Adrenal gland (tissue), 9 donors: ENCODE measurements around the gene MTCL3.

Experiments used
- DNase-seq, 7 donors: peaks; one replicate each; pipeline ENCODE4 v3.0.0-alpha.2; 2019 to 2020
- H3K27ac ChIP-seq, 5 donors: fragments of 200-600 bp; sonication (generic) in 4 of 5; 1 replicate in 3 of 5; 2 replicates in 2 of 5; pipeline versions ENCODE4 v1.5.1 to v1.8.0; 2016 to 2020; ENCODE audit warnings: mild to moderate bottlenecking in 1 of 5
- H3K27me3 ChIP-seq: fragments of 200-600 bp; 2 replicates; pipeline ENCODE4 v1.8.0; 2021
- H3K36me3 ChIP-seq, 2 donors: fragments of 200-600 bp; replicated peaks in 1 of 2; 1 replicate in 1 of 2; 2 replicates in 1 of 2; pipeline versions ENCODE4 v1.5.1 to v1.8.0; 2018 to 2022
- H3K4me1 ChIP-seq, 2 donors: fragments of 200-600 bp; replicated peaks in 1 of 2; 1 replicate in 1 of 2; 2 replicates in 1 of 2; pipeline versions ENCODE4 v1.5.1 to v1.8.0; 2018 to 2021
- H3K4me3 ChIP-seq, 4 donors: fragments of 200-600 bp; sonication (generic) in 3 of 4; one replicate each; pipeline ENCODE4 v1.5.1; 2016 to 2018
- H3K9me3 ChIP-seq, 3 donors: fragments of 200-600 bp; sonication (generic) in 1 of 3; replicated peaks in 1 of 3; 1 replicate in 2 of 3; 2 replicates in 1 of 3; pipeline versions ENCODE4 v1.5.1 to v1.8.0; 2016 to 2021
- POLR2A ChIP-seq, 2 donors: fragments of 450-650 bp; IDR thresholded peaks; one replicate each; pipeline ENCODE4 v1.6.1; 2017; ENCODE audit warnings: antibody characterized with exemption in 2 of 2, mild to moderate bottlenecking in 2 of 2, moderate library complexity in 1 of 2
- WGBS, 4 donors: extraction: QIAGEN DNeasy Blood & Tissue Kit in 2 of 4; methylation state at CpG; one replicate each; pipeline versions ENCODE4 v1.1.5 to v1.1.7; 2013 to 2017; 5-methylcytosine and 5-hydroxymethylcytosine counted together
- intact Hi-C, 2 donors: fragments of 100-400 bp; cut with DNase I; formaldehyde crosslinking; loops; one replicate each; pipeline versions ENCODE4 v1.14.1 to v1.15.0; 2022 to 2023
- TF ChIP-seq, protein P1 (sequence below), 6 experiments: fragments of 450-650 bp in 4 of 6; fragments of 200-600 bp in 2 of 6; sonication (generic) in 1 of 6; IDR thresholded peaks; 1 replicate in 5 of 6; 2 replicates in 1 of 6; pipeline versions ENCODE4 v1.5.1 to v1.8.0; 2016 to 2021; ENCODE audit warnings: antibody characterized with exemption in 6 of 6, mild to moderate bottlenecking in 2 of 6, moderate library complexity in 1 of 6
- donor health status: healthy with polysubstance abuse.
- donor health status: Bipolar disorder and iron deficiency.
- donor health status: DM: yes; HTN: yes; CAD: no.
- donor health status: DM: no; HTN: no; CAD: no.
- donor health status: DM: no; HTN: no; CAD: no.

MTCL3 gene

GRCh38 chr6:127515794-127516661, 3.1 kb downstream of the MTCL3 start:
- TF ChIP-seq POLR2A (IDR thresholded peaks at IDR 0.05), result no peak
- TF ChIP-seq, protein P1, sequence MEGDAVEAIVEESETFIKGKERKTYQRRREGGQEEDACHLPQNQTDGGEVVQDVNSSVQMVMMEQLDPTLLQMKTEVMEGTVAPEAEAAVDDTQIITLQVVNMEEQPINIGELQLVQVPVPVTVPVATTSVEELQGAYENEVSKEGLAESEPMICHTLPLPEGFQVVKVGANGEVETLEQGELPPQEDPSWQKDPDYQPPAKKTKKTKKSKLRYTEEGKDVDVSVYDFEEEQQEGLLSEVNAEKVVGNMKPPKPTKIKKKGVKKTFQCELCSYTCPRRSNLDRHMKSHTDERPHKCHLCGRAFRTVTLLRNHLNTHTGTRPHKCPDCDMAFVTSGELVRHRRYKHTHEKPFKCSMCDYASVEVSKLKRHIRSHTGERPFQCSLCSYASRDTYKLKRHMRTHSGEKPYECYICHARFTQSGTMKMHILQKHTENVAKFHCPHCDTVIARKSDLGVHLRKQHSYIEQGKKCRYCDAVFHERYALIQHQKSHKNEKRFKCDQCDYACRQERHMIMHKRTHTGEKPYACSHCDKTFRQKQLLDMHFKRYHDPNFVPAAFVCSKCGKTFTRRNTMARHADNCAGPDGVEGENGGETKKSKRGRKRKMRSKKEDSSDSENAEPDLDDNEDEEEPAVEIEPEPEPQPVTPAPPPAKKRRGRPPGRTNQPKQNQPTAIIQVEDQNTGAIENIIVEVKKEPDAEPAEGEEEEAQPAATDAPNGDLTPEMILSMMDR (IDR thresholded peaks at IDR 0.05), result no peak
- H3K4me3 ChIP-seq, result peak overlapping the region; percentile 17 to 63 (median 32)
- WGBS, 4 donors, result 0 to 1% (median 0%) methylated on average over 6 to 76 of the region's 76 CpGs
- peak overlapping the region in 2 of 5 donors; percentile 2 to 69 for H3K27ac ChIP-seq
- H3K36me3 ChIP-seq, result no peaks in the 10 kb centered on the region
- peaks cover 15% of the 10 kb centered on the region for H3K27me3 ChIP-seq
- peaks cover 11 to 17% of the 10 kb centered on the region in 2 donors for H3K4me1 ChIP-seq
- no peaks in the 10 kb centered on the region for H3K9me3 ChIP-seq
- intact Hi-C loops, result loop anchor here in 1 of 2 donors (5.0 kb wide), 1 partner anchor 44 kb away; no protein-coding TSS in a partner anchor
- DNase-seq, result peak; percentile 60 to 79 (median 65)

GRCh38 chr6:127515234-127515793, 3.8 kb downstream of the MTCL3 start:
- H3K27ac ChIP-seq, result peak overlapping the region in 2 of 5 donors; percentile 2 to 69
- H3K27me3 ChIP-seq, result peaks cover 9% of the 10 kb centered on the region
- TF ChIP-seq, protein P1 (IDR thresholded peaks at IDR 0.05), result no peak
- no peak for TF ChIP-seq POLR2A (IDR thresholded peaks at IDR 0.05)

DNA sequence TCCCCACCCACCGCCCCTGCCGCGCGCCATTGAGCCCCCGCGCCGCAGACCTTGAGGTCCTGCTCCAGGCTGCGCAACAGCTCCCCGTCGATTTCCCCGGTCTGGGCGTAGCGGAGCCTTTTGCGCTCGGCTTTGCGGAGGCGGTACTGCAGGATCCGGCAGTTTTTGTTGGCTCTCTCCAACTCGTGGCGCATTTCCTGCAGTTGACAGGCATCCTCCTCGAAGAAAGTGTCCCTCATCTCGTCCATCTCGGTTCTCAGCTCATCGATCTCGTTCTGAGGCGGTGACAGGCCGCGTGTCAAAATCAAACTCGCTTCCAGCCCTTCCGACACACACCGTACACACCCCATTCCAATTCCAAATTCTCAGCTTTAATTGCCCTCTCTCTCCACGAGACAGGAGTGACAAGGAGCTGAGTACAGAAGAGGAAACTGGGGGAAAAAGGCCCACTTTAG, 4.3 kb downstream of the MTCL3 start:
- Histone ChIP-seq H3K4me3 (peak overlapping the region in 2 of 4 donors; percentile 41 to 63), H3K27me3 (peaks cover 4% of the 10 kb centered on the region), H3K27ac (no peak overlapping the region), H3K4me1 (peaks cover 11 to 17% of the 10 kb centered on the region in 2 donors), H3K36me3 (no peaks in the 10 kb centered on the region), H3K9me3 (no peaks in the 10 kb centered on the region)
- TF ChIP-seq POLR2A (IDR thresholded peaks at IDR 0.05), result peak in 1 of 2 donors; percentile 14
- TF ChIP-seq, protein P1 (IDR thresholded peaks at IDR 0.05), result no peak
- intact Hi-C loops, result loop anchor here in 1 of 2 donors (5.0 kb wide), 1 partner anchor 42 kb away; no protein-coding TSS in a partner anchor
- DNase-seq, result peak; percentile 45 to 76 (median 58)
- WGBS, 4 donors, result 2 to 10% (median 4%) methylated on average over 14 to 32 of the region's 32 CpGs

More at GRCh38 chr6:127515234-127515793, 3.8 kb downstream of the MTCL3 start:
- H3K4me3 ChIP-seq, result peak overlapping the region in 3 of 4 donors; percentile 17 to 63 (median 41)
- H3K36me3 ChIP-seq, result no peaks in the 10 kb centered on the region
- DNase-seq, result peak in 2 of 7 donors; percentile 25 to 51
- WGBS, 4 donors, result 1 to 2% (median 2%) methylated on average over 12 to 38 of the region's 38 CpGs
- no peaks in the 10 kb centered on the region for H3K9me3 ChIP-seq
- H3K4me1 ChIP-seq, result peaks cover 11 to 17% of the 10 kb centered on the region in 2 donors
- intact Hi-C loops, result loop anchor here in 1 of 2 donors (5.0 kb wide), 1 partner anchor 43 kb away; no protein-coding TSS in a partner anchor

GRCh38 chr6:127514179-127514772, 4.9 kb downstream of the MTCL3 start:
- intact Hi-C loops, result no loop called here
- Histone ChIP-seq H3K4me1 (peaks cover 11 to 17% of the 10 kb centered on the region in 2 donors), H3K27me3 (no peaks in the 10 kb centered on the region), H3K36me3 (no peaks in the 10 kb centered on the region), H3K27ac (no peak overlapping the region), H3K9me3 (no peaks in the 10 kb centered on the region), H3K4me3 (peak overlapping the region in 1 of 4 donors; percentile 63)
- TF ChIP-seq POLR2A (IDR thresholded peaks at IDR 0.05), result no peak
- TF ChIP-seq, protein P1 (IDR thresholded peaks at IDR 0.05), result no peak
- DNase-seq, result peak in 1 of 7 donors; percentile 8
- 23 to 33% (median 28%) methylated on average over 8 of the region's 8 CpGs for WGBS, 4 donors
